PC-3 (cell line): Measurements from ENCODE around the gene DOCK4.

ENCODE experiments used
- EZH2 ChIP-seq: fragments of 300-600 bp; sonication (generic); IDR thresholded peaks from one replicate; pipeline ENCODE4 v1.6.1; 2017; ENCODE audit warnings: antibody characterized with exemption, mild to moderate bottlenecking, low read length; ENCODE audit not compliant: unreplicated experiment
- EZH2phosphoT487 ChIP-seq: fragments of 300-600 bp; sonication (generic); IDR thresholded peaks from 2 replicates; pipeline ENCODE4 v1.6.1; 2018; ENCODE audit warnings: mild to moderate bottlenecking, antibody characterized with exemption, low read length, borderline replicate concordance
- TF ChIP-seq, protein P1 (sequence below): fragments of 300-600 bp; sonication (generic); conservative IDR thresholded peaks from 2 replicates; pipeline ENCODE4 v1.5.1; 2017; ENCODE audit warnings: antibody characterized with exemption, low read depth, mild to moderate bottlenecking, low read length

DNA sequence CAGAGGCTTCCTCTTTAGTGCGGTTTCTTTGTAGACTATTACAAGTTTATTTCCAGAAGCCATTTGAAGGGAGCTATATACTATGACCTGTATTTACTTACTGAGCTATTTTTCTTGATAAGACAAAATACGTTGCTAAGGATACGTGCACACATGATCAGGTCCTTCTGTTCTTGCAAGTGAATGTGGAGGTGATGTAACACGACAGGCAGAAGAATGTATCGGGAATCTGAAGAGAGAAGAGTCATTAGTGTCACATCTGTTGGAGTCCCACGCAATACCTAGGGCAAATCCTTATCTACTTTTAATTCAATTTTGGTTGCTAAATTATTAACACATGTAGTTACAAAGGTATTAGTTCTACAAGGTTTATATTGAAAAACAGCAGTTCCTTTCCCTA, 359.3 kb downstream of the DOCK4 start:
- TF ChIP-seq, protein P1, sequence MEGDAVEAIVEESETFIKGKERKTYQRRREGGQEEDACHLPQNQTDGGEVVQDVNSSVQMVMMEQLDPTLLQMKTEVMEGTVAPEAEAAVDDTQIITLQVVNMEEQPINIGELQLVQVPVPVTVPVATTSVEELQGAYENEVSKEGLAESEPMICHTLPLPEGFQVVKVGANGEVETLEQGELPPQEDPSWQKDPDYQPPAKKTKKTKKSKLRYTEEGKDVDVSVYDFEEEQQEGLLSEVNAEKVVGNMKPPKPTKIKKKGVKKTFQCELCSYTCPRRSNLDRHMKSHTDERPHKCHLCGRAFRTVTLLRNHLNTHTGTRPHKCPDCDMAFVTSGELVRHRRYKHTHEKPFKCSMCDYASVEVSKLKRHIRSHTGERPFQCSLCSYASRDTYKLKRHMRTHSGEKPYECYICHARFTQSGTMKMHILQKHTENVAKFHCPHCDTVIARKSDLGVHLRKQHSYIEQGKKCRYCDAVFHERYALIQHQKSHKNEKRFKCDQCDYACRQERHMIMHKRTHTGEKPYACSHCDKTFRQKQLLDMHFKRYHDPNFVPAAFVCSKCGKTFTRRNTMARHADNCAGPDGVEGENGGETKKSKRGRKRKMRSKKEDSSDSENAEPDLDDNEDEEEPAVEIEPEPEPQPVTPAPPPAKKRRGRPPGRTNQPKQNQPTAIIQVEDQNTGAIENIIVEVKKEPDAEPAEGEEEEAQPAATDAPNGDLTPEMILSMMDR: no peak
- TF ChIP-seq EZH2phosphoT487: no peak
- TF ChIP-seq EZH2: no peak
